DMS114 treated with DMSO at 0.1 percent for 48 hours (cell line): Measurements from ENCODE around the gene PPP1R26.
A peak's percentile ranks its signal among the peaks of the same experiment; 100 is the strongest.
"Not testable (repeated sequence)": the region's sequence is repeated elsewhere in the genome, so short reads cannot be mapped to it uniquely, and the experiment has no call there.

Experiments
- DNase-seq: peaks from one replicate; lab custom pipeline; 2025; ENCODE audit not compliant: unreplicated experiment; lab: John Stamatoyannopoulos, UW

Gene PPP1R26

DNA sequence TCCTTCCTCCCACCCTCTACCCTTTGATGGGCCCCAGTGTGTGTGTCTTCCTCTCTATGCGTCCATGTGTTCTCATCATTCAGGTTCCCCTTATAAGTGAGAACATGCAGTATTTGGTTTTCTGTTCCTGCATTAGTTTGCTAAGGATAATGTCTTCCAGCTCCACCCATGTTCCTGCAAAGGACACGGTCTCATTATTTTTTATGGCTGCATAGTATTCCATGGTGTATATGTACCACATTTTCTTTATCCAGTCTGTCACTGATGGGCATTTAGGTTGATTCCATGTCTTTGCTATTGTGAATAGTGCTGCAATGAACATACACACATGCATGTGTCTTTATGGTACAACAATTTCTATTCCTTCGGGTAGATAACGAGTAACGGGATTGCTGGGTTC lies 21.1 kb upstream of the PPP1R26 start:
- not testable (repeated sequence) for DNase-seq

DNA sequence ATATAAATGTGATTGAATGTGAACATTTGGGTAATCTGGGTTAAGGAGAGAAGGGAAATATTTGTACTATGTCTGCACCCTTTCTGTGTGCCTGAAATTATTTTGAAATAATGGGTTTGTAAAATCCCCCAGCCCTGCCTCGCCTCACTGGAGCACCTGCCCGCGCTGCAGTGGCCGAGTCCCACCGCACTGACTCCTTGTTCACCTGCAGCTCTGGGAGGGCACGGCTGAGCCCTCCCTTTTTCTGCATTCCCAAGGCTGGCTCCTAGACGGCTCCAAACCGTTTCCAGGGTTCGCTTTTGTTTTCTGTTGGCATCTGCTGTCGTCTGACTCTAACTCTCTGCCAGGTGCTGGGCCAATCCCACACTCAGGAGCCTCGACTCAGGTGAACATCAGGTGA lies 17.6 kb upstream of the PPP1R26 start:
- DNase-seq = no peak

DNA sequence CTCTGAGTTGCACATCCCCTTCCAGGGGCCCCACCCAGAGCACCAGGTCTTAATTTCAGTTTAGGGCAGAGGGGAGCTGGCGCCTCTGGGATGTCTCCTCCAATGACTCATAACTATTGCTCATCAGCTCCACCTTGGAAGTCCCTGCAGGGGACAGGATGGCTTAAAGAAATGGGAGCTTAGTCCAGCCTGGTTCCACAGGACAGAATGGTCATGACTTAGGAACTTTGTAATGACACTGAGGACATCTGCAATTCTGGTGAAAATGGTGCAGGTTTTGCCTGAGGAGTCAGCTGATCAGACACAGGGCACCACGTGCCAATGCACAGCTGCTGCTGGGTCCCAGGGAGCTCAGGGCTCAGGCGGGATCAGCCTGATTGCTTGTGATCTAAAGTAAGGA lies 16.4 kb upstream of the PPP1R26 start:
- no peak for DNase-seq

DNA sequence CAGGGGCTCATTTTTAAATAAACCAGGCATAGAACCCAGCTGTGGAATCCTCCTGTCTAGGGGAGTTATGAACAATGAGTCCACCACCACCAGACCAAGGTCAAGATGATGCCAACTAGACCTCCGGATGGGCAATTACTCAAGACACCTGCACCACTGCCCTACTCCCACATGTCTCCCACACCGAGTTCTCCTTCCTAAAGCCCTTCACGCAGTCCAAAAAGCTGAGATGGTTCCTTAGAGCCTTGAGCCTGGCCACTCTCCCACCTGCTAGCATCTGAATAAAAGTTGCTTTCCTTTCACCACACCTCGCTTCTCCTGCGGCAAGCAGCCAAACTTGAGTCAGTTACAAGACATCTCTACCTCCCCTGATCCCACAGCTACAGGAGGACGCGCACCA lies 15.4 kb upstream of the PPP1R26 start:
- DNase-seq = no peak

DNA sequence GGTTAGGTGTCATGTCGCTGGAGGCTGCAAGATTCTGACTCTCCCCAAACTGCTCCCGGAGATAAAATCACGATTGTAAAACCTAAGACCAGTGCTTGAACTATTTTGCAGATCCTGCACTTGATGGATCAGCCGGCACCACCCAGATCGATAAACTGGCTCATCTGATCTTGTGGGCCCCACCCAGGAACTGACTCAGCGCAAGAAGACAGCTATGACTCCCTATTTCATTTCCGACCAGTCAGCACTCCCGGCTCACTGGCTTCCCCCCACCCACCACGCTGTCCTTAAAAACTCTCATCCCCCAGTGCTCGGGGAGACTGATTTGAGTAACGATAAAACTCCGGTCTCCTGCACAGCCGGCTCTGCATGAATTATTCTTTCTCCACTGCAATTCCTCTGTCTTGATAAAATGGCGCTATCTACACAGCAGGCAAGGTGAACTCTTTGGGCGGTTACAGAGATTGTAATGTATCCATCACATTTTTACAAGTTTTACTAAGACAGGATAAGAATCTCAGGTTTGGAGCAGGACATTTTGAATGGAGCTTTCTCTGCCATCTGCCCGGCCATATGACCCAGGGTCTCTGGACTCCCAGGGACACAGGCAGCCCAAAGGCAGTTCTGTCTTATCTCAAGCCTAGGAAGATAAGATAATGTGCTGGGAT lies 10.6 kb upstream of the PPP1R26 start:
- no peak for DNase-seq

DNA sequence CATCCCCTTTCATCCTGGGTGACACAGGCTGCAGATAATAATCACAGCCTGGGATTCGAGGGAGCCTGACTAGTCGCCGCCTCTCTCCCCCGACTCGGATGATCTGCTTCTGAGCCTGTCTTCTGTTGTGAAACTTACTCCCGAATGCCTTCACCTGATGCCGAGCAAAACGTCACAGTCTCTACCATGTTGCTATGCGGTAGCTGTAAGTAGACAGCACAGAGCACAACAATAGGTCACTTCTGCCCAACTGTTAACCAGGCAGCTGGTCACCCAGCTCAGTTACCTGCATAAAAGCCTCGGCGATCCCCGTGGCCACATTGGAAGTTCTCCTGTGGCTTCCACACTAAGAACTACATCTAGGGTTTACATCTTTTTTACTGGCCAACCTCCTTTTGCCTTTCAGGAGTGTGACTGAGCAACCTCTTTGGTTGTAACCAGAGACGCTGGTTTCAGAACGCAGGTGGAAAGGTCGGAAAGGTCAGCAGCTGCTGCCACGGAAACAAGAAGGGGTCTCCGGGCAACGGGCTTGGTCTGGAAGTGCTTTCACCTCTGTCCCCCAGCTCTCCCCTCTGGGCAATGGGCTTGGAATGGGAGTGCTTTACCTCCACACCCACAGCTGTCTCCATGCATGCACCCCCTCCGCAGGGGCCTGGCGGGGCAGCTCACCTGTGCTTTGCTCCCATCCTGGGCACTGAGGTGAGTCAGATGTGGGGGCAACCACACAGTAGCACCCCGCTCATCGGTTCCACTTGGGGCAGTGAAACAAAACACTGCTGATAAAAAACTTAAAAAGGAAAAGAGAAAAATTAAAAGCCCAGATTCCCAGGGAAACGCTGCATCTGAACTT lies 7.6 kb upstream of the PPP1R26 start:
- no peak for DNase-seq

DNA sequence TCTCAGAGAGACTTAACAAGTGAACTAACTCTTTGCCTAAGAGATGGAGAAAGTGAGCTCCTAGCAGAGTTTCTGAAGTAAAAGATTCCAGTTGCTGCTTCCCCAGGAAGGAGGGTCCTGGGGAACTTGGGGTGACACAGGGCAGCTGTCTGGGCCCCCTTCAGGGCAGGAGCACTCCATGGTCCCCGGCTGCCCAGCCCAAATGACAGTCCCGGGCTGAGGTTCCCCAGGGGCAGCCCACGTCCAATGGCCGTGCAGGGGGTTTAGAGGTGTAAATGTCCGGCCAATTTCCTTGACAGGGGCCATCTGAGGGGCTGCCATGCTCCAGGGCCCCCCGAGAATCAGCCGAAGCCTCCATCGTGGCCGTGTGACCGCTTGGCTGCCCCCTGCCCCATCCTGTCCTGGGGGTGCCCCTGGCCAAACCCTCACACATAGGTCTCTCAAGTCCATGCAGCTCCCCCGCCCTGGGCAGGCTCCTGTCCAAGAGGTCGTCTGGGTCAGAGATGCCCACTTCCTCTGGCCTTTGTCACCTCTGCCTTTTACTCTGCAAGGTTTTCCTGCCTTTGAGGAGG lies 5.5 kb upstream of the PPP1R26 start:
- no peak for DNase-seq

DNA sequence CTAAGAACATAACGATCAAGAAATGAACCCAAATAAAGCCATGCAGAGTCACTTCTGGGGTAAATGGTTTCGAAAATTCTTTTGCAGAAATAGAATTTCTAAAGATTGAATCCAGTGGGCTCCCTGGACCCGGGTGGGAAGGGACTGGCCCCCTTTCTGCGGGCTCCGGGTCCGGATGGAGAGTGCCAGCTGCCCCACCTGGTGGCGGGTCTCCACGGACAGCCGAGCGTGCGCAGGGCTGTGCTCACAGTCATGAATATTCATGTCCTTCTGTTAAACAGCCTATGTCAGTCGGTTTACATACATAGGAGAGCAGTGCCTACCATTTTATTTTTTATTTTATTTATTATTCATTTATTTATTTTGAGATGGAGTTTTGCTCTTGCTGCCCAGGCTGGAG lies 4.7 kb upstream of the PPP1R26 start:
- DNase-seq = peak; percentile 10

DNA sequence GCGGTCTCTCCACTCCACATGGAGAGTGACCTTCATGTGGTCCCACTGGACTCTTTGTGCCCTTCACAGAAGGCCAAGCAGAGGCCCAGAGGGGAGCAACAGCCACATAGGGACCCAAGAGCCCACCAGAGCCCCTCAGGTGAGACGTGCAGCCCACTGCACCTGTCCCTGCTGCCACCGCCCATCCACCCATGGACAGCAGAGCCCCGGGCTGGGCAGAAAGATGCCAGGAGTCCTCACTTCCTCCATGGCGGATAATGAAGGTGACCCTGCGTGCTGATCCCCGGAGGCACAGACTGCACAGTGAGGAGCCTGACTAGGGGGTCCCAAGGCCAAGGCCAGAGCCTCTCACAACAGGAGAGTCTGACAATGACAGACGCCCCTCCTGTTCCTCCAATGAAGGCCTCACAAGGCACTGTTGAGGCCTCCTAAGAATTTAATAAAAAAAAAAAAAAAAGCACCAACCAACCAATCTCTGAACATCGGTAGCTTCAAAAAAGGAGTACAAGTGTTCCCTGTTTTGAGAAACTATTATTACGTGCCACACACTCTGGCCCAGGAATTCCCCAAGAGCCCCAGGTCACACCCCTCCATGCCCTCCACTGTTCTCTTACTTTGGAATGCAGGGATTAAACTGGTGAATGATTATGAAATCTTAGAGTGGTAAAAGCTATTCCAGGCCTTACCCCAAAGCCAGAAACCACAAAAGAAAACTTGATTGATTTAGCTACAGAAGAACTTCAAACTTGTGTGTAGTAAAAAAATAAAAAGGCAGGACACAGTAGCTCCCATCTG lies 2.8 kb upstream of the PPP1R26 start:
- DNase-seq = no peak

DNA sequence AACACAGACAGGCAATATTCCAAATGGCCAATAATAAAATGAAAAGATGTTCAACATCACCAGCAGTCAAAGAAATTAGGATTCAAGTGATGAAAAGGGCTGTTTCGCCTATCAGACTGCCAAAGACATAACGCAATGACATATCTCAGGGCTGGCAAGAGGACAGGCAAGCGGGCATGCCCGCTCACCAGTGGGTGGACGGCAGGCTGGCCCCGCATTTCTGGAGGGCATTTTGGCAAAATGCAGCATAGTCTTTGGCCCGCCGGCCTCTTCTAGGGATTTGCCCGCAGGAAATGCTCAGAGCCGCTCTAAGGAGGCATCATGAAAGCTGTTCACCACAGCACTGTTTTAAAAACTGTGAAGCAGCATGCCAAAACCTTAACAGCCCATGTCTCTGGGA lies 1.4 kb upstream of the PPP1R26 start:
- DNase-seq = no peak

DNA sequence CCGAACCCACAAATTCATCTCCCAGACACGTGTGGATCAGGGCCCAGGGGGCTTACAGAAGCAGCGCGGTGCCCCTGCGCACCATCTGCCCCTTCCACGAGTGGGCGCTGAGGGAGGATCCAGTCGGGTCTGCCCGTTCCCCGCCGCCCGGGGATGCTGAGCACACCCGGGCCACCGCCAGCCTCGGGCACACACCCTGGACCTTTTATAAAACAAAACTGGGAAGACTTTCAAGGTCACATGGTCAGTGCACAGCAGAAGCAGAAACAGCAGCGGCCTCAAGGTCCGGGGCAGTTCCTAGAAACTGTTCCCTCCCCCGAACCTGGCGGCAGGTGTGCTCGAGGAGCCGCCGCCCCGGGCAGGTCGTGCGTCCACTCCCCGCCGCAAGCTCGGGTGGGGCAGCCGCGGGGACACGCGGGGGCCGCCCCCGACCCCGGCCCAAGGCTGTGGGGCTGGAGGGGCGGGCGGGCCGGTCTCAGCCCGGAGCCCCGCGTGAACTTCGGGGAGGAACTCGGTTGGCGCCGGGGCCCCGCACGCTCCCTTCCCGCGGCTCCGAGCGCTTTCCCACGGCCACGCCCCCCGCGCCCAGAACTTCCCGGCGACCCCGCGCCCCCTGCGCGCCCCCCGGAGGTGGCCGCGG lies 633 bp upstream of the PPP1R26 start:
- no peak for DNase-seq

DNA sequence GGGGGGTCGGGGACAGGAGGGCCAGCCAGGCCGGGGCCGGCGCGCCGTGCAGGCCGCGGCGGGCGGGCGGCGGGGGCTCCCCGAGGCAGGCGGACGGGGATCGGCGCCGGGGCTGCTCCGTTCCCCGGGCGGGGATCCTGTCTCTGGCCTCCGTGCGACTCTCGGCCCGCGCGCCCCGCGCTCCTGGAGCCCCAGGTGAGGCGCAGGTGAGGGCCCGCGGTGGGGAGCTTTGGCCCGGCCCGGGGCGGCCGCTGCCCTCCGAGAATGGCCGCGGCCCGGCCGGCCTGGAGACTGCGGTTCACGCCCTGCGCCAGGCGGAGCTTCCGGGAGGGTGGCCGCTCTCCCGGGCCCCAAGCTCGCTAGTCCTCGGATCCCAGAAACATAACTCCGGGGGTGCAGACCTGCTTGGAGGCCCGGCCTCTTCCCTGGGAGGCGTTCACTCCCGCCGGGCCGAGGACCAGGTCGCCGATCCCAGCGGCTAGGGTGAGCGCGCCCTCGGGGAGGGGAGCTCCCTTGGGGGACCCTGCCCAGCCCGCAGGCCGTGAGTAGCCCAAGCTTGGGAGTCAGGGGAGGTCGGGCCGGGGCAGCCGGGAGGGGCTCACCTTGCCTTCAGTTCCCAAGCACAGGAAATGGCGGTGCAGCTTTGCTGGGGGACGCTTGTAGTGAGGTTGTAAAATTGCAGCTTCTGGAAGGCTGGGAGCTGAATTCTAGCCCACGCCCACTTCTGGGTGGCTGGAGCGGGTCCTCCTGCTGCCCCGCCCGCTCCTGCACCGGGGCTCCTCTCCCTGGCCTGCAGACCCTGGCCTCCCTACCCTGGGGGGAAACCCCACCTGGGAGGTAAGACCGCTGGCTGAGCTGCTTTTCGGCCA lies 723 bp downstream of the PPP1R26 start:
- peak; percentile 26 for DNase-seq

DNA sequence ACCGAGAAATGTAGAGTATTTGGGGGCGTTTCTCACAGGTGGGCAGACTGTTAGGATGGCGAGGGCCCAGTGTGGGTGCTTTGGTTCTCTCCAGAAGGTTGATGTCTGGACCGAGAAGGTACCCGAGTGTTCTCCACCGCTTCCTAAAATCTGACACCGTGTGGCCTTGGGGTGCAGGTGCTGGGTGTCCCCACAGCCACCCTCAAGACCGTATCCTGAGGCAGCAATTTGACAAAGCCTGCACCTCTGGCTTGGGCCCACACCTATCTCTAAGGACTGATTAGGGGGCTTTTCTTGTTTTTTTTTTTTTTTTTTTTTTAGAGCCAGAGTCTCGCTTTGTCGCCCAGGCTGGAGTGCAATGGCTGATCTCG lies 1.3 kb downstream of the PPP1R26 start:
- DNase-seq = no peak

DNA sequence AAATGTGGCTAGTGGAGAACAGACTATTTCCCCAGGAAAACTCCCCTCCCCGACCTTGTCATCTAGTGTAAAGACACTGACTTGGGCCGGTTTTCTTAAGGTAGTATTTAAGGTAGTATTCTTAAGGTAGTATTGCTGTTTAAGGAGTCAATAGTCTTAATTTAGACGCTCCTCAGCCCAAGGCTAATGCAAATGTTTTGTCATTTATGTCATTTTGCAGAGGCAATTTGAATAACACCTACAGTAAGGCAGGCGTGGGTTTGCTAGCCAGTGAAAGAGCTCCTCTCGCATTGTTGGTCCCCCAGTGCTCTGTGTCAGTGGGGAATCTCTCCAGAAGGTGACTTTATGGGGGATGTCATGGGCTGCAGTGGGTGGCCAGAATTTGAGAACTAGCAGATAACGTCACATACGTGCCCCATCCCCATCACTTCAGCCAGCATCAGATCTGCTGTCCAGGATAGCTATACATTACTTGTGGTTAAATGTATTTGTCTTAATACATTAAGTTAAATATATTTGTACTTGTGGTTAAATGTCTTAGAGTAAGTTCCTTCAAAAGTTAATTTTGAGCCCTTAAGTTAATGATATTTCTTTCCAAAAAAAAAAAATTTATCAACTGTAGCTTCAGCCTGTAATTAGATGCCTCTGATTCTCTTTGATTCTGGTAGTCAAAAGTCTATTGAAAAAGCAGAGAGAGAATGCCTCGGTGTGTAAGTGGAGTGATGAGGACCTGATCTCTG lies 2.6 kb downstream of the PPP1R26 start:
- no peak for DNase-seq

DNA sequence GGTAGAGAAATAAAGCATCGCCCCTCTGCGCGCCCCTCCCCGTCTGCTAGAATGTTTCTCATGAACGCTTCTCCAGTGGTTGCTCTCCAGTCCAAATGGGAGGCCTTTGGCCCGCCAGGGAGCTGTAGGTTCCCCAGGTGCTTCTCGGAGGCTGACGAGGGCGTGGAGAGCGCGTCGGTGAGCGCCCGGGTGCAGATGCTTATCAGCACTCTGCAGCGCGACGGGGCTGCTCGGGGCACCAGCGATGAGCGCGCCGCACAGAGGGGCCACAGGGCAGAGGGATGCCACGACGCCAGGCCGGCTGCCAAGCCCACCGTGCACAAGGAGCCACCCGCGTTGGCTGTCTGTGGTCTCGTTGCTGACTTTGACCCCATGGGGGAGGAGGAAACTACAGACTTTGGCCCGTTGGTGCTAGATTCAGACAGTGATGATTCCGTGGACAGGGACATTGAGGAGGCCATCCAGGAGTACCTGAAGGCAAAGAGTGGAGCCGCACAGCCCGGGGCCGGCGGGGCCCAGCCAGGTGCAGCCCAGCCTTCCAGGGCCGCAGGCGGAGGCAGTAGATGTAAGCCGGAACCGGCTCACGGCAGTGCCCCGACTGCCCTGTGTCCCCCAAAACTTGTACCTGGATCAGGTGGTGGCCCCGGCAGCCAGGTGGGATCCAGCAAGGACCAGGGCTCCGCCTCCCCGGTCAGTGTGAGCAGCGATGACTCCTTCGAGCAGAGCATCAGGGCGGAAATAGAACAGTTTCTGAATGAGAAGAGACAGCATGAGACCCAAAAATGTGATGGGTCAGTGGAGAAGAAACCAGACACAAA lies 5.1 kb downstream of the PPP1R26 start:
- DNase-seq = no peak

DNA sequence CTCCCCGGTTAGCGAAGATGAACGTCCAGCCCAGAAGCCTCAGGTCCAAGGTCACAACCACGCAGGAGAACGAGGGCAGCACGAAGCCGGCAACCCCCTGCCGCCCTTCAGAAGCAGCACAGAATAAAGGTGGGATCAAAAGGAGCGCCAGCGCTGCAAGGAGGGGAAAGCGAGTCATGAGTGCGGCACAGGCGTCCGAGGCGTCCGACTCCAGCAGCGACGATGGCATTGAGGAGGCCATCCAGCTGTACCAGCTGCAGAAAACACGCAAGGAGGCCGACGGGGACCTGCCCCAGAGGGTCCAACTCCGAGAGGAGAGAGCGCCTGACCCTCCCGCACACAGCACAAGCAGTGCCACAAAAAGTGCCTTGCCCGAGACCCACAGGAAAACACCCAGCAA lies 5.8 kb downstream of the PPP1R26 start:
- DNase-seq = no peak

DNA sequence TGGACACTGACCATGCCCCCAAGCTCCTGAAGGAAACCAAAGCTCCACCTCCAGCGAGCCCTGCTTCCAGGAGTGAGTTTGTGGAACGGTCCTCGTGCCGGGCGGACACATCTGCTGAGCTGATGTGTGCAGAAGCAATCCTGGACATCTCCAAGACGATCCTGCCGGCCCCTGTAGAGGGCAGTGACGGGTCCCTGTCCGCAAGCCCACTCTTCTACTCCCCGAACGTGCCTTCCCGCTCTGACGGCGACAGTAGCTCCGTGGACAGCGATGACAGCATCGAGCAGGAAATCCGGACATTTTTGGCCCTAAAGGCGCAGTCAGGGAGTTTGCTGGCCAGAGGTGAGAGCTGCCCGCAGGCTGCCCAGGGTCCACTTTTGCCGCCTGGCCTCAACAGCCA lies 6.2 kb downstream of the PPP1R26 start:
- DNase-seq = no peak

DNA sequence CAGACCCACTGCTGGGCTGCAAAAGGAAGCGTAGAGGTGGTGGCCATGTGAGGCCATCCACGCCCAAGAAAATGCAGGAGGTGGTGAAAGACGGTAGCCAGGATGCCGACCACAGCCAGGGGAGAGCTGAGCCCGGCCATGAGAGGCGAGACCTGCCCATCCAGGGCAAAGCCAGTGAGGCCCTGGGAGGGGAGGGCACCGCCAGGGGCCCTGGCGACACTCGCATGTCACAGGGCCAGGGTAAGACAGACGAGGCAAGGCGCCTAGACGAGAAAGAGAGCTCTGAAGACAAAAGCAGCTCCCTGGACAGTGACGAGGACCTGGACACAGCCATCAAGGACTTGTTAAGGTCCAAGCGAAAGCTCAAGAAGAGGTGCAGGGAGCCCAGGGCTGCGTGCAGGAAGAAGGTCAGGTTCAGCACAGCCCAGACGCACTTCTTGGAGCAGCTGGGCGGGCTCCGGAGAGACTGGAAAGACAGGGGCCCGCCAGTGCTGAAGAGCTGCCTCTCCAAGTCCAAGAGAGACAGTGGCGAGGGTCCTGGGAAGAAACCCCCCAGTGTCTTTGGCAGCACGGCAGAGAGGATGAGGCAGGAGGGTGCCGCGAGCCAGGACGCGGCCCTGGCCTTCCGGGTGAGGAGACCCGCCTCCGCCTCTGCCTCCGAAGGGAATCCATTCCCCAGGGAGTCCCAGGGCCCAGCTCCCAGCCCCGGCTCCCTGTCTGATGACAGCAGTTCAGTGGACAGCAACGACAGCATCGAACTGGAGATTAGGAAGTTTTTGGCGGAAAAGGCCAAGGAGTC lies 6.9 kb downstream of the PPP1R26 start:
- DNase-seq = no peak
